A549 (cell line): ENCODE data around the gene SSH2. TPM values are rescaled to one million over a fixed set of nuclear protein-coding genes. Genes with fewer than 3 reads are reported as not detected.
A peak's percentile ranks its signal among the peaks of the same experiment; 100 is the strongest.

Source experiments
- ATAC-seq, 2 experiments: fragments of 200-7000 bp in 1 of 2; fragments of >200 bp in 1 of 2; cut with Nextera tagmentation in 1 of 2; cut with Tn5 transposase in 1 of 2; 3 replicates each; pipeline versions ENCODE4 v1.8.0 to v1.9.1; 2018 to 2020; ENCODE audit warnings: mild to moderate bottlenecking in 1 of 2, moderate library complexity in 1 of 2
- CTCF ChIA-PET: fragments of 300-600 bp; sonication (Branson Sonifier 250); formaldehyde crosslinking; extraction: SDS; loops from one replicate; lab custom pipeline; 2021; ENCODE audit warnings: antibody characterized with exemption, inconsistent platforms; lab: Yijun Ruan, JAX
- POLR2A ChIA-PET: fragments of 350-600 bp; formaldehyde crosslinking; extraction: SDS; loops from one replicate; lab custom pipeline; 2021; ENCODE audit warnings: antibody characterized with exemption, inconsistent platforms; lab: Yijun Ruan, JAX
- DNase-seq, 2 experiments: peaks; one replicate each; pipeline versions ENCODE4 v3.0.0 to v3.0.0-alpha.2; 2011 to 2016; ENCODE audit warnings: low read depth in 1 of 2, low spot score in 1 of 2
- FAIRE-seq: peaks from 2 replicates; lab custom pipeline; 2011; peaks lifted over from hg19 to GRCh38; lab: Jason Lieb, UNC
- H3K27ac ChIP-seq, 2 experiments: fragments of >200 bp; sonication (Bioruptor Twin); formaldehyde crosslinking; 3 replicates each; pipeline ENCODE4 v1.5.1; 2016 to 2017
- H3K4me1 ChIP-seq: fragments of >200 bp; sonication (Bioruptor Twin); formaldehyde crosslinking; 3 replicates; pipeline ENCODE4 v1.6.1; 2016
- H3K4me2 ChIP-seq: fragments of >200 bp; sonication (Bioruptor Twin); formaldehyde crosslinking; 3 replicates; pipeline ENCODE4 v1.6.1; 2016
- H3K4me3 ChIP-seq: fragments of >200 bp; sonication (Bioruptor Twin); formaldehyde crosslinking; 3 replicates; pipeline ENCODE4 v1.5.1; 2016
- H3K9me3 ChIP-seq: fragments of >200 bp; sonication (Bioruptor Twin); formaldehyde crosslinking; 3 replicates; pipeline ENCODE4 v1.6.1; 2016
- BHLHE40 ChIP-seq: IDR thresholded peaks from 2 replicates; pipeline ENCODE4 v1.6.1; 2012; ENCODE audit warnings: low read depth, low read length, inconsistent platforms
- CBX2 ChIP-seq: fragments of 200-600 bp; sonication (generic); IDR thresholded peaks from 2 replicates; pipeline ENCODE4 v1.6.1; 2016; ENCODE audit warnings: low read depth, mild to moderate bottlenecking, borderline replicate concordance
- CEBPB ChIP-seq, 2 experiments: fragments of >200 bp in 1 of 2; sonication (Bioruptor Twin) in 1 of 2; formaldehyde crosslinking in 1 of 2; IDR thresholded peaks; 2 replicates each; pipeline ENCODE4 v1.6.1; 2012 to 2016
- CHD4 ChIP-seq: fragments of 200-600 bp; sonication (generic); IDR thresholded peaks from 2 replicates; pipeline ENCODE4 v1.6.1; 2016; ENCODE audit warnings: antibody characterized with exemption, mild to moderate bottlenecking, borderline replicate concordance
- CTCF ChIP-seq: fragments of >200 bp; sonication (Bioruptor Twin); formaldehyde crosslinking; IDR thresholded peaks from 3 replicates; pipeline ENCODE4 v1.5.1; 2016
- E2F6 ChIP-seq: IDR thresholded peaks from 2 replicates; pipeline ENCODE4 v1.6.1; 2012; ENCODE audit warnings: low read depth, borderline replicate concordance
- EHF ChIP-seq: fragments of 250-450 bp; sonication (Bioruptor Pico); IDR thresholded peaks from 2 replicates; pipeline ENCODE4 v1.5.0; 2020; ENCODE audit warnings: mild to moderate bottlenecking
- EHMT2 ChIP-seq: fragments of 200-600 bp; sonication (generic); IDR thresholded peaks from 2 replicates; pipeline ENCODE4 v1.6.1; 2016; ENCODE audit warnings: antibody characterized with exemption, low read depth, mild to moderate bottlenecking, moderate library complexity
- ESRRA ChIP-seq: fragments of 150-350 bp; IDR thresholded peaks from 2 replicates; pipeline ENCODE4 v1.6.1; 2014; ENCODE audit warnings: mild to moderate bottlenecking, low read length, borderline replicate concordance
- FOSB ChIP-seq: fragments of 250-450 bp; sonication (Bioruptor Pico); IDR thresholded peaks from 2 replicates; pipeline ENCODE4 v1.5.0; 2020; ENCODE audit warnings: mild to moderate bottlenecking, moderate library complexity
- FOXS1 ChIP-seq: fragments of 250-450 bp; sonication (Bioruptor Pico); IDR thresholded peaks from 2 replicates; pipeline ENCODE4 v1.5.0; 2020; ENCODE audit warnings: mild to moderate bottlenecking, moderate library complexity
- HES2 ChIP-seq: fragments of >200 bp; sonication (Bioruptor Twin); formaldehyde crosslinking; IDR thresholded peaks from 2 replicates; pipeline ENCODE4 v1.6.1; 2016
- HOXB13 ChIP-seq: fragments of 250-450 bp; sonication (Bioruptor Pico); IDR thresholded peaks from 2 replicates; pipeline ENCODE4 v1.5.0; 2020; ENCODE audit warnings: low read depth, mild to moderate bottlenecking, moderate library complexity
- JUN ChIP-seq, 2 experiments: fragments of >200 bp; sonication (Bioruptor Twin); formaldehyde crosslinking; IDR thresholded peaks; 2 replicates in 1 of 2; 3 replicates in 1 of 2; pipeline ENCODE4 v1.6.1; 2016 to 2017
- JUNB ChIP-seq: fragments of >200 bp; sonication (Bioruptor Twin); formaldehyde crosslinking; IDR thresholded peaks from 2 replicates; pipeline ENCODE4 v1.6.1; 2016
- MAX ChIP-seq: IDR thresholded peaks from 2 replicates; pipeline ENCODE4 v1.6.1; 2012
- MYC ChIP-seq: IDR thresholded peaks from 2 replicates; pipeline ENCODE4 v1.6.1; 2012; ENCODE audit warnings: mild to moderate bottlenecking, inconsistent platforms, low read length, improper control_type of control experiment, borderline replicate concordance
- RAD21 ChIP-seq, 2 experiments: fragments of >200 bp in 1 of 2; sonication (Bioruptor Twin) in 1 of 2; formaldehyde crosslinking in 1 of 2; IDR thresholded peaks in 1 of 2; conservative IDR thresholded peaks in 1 of 2; 2 replicates in 1 of 2; 3 replicates in 1 of 2; pipeline ENCODE4 v1.6.1; 2012 to 2018; ENCODE audit warnings: inconsistent platforms in 1 of 2
- RARB ChIP-seq: fragments of 250-450 bp; sonication (Bioruptor Pico); IDR thresholded peaks from 2 replicates; pipeline ENCODE4 v1.8.0; 2021; ENCODE audit warnings: mild to moderate bottlenecking, moderate library complexity
- RFX5 ChIP-seq: fragments of 450-650 bp; IDR thresholded peaks from 2 replicates; pipeline ENCODE4 v1.7.1; 2014; ENCODE audit warnings: antibody characterized with exemption, mild to moderate bottlenecking, moderate library complexity
- RNF2 ChIP-seq: fragments of 200-600 bp; sonication (generic); IDR thresholded peaks from 2 replicates; pipeline ENCODE4 v1.6.1; 2016; ENCODE audit warnings: low read depth, mild to moderate bottlenecking, antibody characterized with exemption, moderate library complexity, borderline replicate concordance
- SMC3 ChIP-seq: fragments of >200 bp; sonication (Bioruptor Twin); formaldehyde crosslinking; IDR thresholded peaks from 3 replicates; pipeline ENCODE4 v1.6.1; 2018; ENCODE audit warnings: inconsistent platforms
- ZNF302 ChIP-seq: fragments of 250-450 bp; sonication (Bioruptor Pico); IDR thresholded peaks from 2 replicates; pipeline ENCODE4 v1.9.0; 2021; ENCODE audit warnings: inconsistent platforms, mild to moderate bottlenecking, moderate library complexity
- WGBS: methylation state at CpG from one replicate; pipeline ENCODE4 v1.1.6; 2017; ENCODE audit errors: missing lambda C conversion rate; 5-methylcytosine and 5-hydroxymethylcytosine counted together
- polyA plus RNA-seq, 4 experiments: library from polyadenylated mRNA; depleted of rRNA in 3 of 4; stranded (reverse); fragments of >200 nt; fragmentation: RNase III in 1 of 4; extraction: RNeasy Plus Mini Kit Qiagen cat#74134 plus additional on column Dnase treatment in 1 of 4; gene quantifications; 2 replicates in 3 of 4; 3 replicates in 1 of 4; pipeline ENCODE4 v1.2.3, GENCODE V29; 2011 to 2017
- TF ChIP-seq, protein P1 (sequence below): fragments of >200 bp; sonication (Bioruptor Twin); formaldehyde crosslinking; IDR thresholded peaks from 3 replicates; pipeline ENCODE4 v1.6.1; 2016

The SSH2 gene
- polyA plus RNA-seq, 2 of the 4 experiments (the other 2 are of a cell fraction), result 20.7 to 24.5 TPM

- no peak for TF ChIP-seq JUN (IDR thresholded peaks at IDR 0.05)
- no peak for TF ChIP-seq MYC
These were observed 26.2 kb upstream of the SSH2 start (continued) for GRCh38 chr17:29956225-29956624.

DNA sequence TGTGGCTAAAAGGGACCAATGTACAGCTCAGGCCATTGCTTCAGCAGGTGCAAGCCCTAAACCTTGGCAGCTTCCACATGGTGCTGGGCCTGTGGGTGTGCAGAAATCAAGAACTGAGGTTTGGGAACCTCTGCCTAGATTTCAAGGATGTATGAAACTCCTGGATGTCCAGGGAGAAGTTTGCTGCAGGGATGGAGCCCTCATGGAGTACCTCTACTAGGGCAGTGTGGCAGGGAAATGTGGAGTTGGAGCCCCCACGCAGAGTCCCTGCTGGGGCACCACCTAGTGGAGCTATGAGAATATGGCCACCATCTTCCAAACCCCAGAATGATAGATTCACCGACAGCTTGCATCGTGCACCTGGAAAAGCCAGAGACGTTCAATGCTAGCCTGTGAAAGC is 24.4 kb upstream of the SSH2 start:
- no peak for FAIRE-seq
- POLR2A ChIA-PET, result no interaction called here
- ATAC-seq, result no peak

GRCh38 chr17:29949696-29950095 is 19.7 kb upstream of the SSH2 start:
- CTCF ChIA-PET, result interaction anchor here (1.4 to 8.9 kb wide), 3 partner anchors 9 to 144 kb away, joined by 3 to 77 read pairs (median 6); partner anchors contain the start of gene SSH2
- Histone ChIP-seq H3K4me1 (no peaks in the 10 kb centered on the region), H3K4me2 (no peak overlapping the region), H3K4me3 (no peak overlapping the region), H3K27ac (no peak overlapping the region), H3K9me3 (peaks cover 16% of the 10 kb centered on the region)
- no peak for ATAC-seq
- TF ChIP-seq EHMT2 (no peak), EHF (CRISPR knock-in tag) (no peak), E2F6 (no peak), JUNB (no peak), CHD4 (no peak), ESRRA (no peak), RAD21 (conservative IDR thresholded peaks at IDR 0.05 in 1 of 2, IDR thresholded peaks at IDR 0.05 in 1 of 2) (no peak), CTCF (no peak), ZNF302 (CRISPR knock-in tag) (no peak)
- FAIRE-seq, result peak; percentile 51
- DNase-seq, result no peak
- POLR2A ChIA-PET, result no interaction called here

More for the DNA sequence above, 24.4 kb upstream of the SSH2 start:
- no peak overlapping the region for H3K4me2 ChIP-seq
- DNase-seq, result no peak
- WGBS, result 67% methylated on average over 4 of the region's 4 CpGs
- TF ChIP-seq RFX5, result no peak
- TF ChIP-seq RAD21 (conservative IDR thresholded peaks at IDR 0.05 in 1 of 2, IDR thresholded peaks at IDR 0.05 in 1 of 2), result 0 out of 5 replicates have a peak, but pooled peaks of 1 of the 2 experiments have one; percentile 11
- peaks cover 18% of the 10 kb centered on the region for H3K9me3 ChIP-seq
- no peak overlapping the region for H3K4me3 ChIP-seq
- no peak overlapping the region for H3K27ac ChIP-seq
- H3K4me1 ChIP-seq, result peaks cover 10% of the 10 kb centered on the region
- CTCF ChIA-PET, result interaction anchor here (1.1 to 2.4 kb wide), 3 partner anchors 13 to 66 kb away, joined by 3 to 12 read pairs (median 6); partner anchors contain the start of gene EFCAB5

DNA sequence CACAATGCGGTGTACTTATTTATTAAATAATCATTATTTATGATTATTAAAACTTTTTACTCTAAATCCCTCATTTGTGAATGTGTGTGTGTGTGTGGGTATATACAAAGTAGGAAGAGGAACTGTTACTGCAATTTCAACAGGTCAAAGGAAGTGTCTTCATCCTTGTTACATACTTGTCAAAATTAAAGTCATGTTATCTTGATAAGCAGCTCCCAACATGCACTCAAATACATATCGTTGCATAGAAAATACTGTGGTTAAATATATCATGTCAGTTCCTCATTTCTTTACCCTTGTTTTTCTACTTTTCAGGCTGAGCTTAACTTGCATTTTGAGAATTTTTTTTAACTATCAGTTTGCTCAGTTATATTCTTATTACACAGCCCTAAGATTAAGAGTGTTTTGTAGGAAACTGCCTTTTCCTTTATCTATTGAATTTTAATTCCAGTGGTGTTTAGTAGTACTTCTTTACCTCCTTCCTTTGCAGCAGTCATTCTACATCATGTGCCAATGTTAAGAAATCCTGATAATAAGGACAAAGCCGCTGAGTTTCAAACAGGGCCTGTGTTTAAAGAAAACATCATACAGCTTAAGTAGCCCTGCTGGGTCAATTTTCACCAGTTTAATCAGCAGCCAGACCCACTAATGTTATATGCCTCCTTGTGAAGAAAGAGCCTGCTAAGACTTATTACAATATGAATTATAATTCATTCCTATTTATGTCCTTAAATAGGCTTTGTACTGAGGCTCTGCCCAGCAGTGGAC is 18.6 kb upstream of the SSH2 start:
- H3K9me3 ChIP-seq, result peaks cover 7% of the 10 kb centered on the region; the same call in 2 of the 3 replicates
- TF ChIP-seq CBX2 (no peak), RNF2 (no peak), FOSB (CRISPR knock-in tag) (no peak), HES2 (no peak), MAX (no peak), JUN (IDR thresholded peaks at IDR 0.05) (no peak), BHLHE40 (no peak), RFX5 (no peak), CTCF (no peak), FOXS1 (CRISPR knock-in tag) (no peak), RARB (CRISPR knock-in tag) (no peak), HOXB13 (CRISPR knock-in tag) (no peak), CEBPB (IDR thresholded peaks at IDR 0.05) (no peak), SMC3 (no peak)
- TF ChIP-seq, protein P1, sequence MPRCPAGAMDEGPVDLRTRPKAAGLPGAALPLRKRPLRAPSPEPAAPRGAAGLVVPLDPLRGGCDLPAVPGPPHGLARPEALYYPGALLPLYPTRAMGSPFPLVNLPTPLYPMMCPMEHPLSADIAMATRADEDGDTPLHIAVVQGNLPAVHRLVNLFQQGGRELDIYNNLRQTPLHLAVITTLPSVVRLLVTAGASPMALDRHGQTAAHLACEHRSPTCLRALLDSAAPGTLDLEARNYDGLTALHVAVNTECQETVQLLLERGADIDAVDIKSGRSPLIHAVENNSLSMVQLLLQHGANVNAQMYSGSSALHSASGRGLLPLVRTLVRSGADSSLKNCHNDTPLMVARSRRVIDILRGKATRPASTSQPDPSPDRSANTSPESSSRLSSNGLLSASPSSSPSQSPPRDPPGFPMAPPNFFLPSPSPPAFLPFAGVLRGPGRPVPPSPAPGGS, result no peak

More for the DNA sequence above, 18.6 kb upstream of the SSH2 start:
- ChIA-PET POLR2A (no interaction called here), CTCF (interaction anchor here (1.4 to 8.9 kb wide), 3 partner anchors 10 to 145 kb away, joined by 3 to 77 read pairs (median 6); partner anchors contain the start of gene SSH2)
- Histone ChIP-seq H3K27ac (no peak overlapping the region), H3K4me2 (no peak overlapping the region), H3K4me3 (no peak overlapping the region), H3K4me1 (no peaks in the 10 kb centered on the region)
- FAIRE-seq (peak; percentile 81), ATAC-seq (no peak), DNase-seq (no peak)
- WGBS, result 67% methylated on average over 3 of the region's 3 CpGs
